Heart right ventricle (tissue), 16 donors: ENCODE measurements around the gene GAN. TPM values are rescaled to one million over a fixed set of nuclear protein-coding genes. Genes with fewer than 3 reads are reported as not detected.

Experiments used
- ATAC-seq, 8 donors: fragments of 200-7000 bp; cut with Tn5 transposase; one replicate each; pipeline ENCODE4 v1.9.1; 2020; ENCODE audit warnings: mild to moderate bottlenecking in 8 of 8, moderate library complexity in 8 of 8, moderate number of reproducible peaks in 1 of 8
- DNase-seq, 2 donors: peaks; one replicate each; pipeline ENCODE4 v3.0.0-alpha.2; 2020
- H3K27ac ChIP-seq, 10 donors: fragments of 200-600 bp; sonication (generic) in 2 of 10; one replicate each; pipeline versions ENCODE4 v1.5.0 to v1.8.0; 2020 to 2022; ENCODE audit warnings: mild to moderate bottlenecking in 3 of 10
- H3K27me3 ChIP-seq, 7 donors: fragments of 200-600 bp; one replicate each; pipeline ENCODE4 v1.8.0; 2021 to 2022; ENCODE audit warnings: mild to moderate bottlenecking in 2 of 7
- H3K36me3 ChIP-seq, 9 donors: fragments of 200-600 bp; sonication (generic) in 1 of 9; one replicate each; pipeline versions ENCODE4 v1.5.0 to v1.8.0; 2020 to 2022; ENCODE audit warnings: mild to moderate bottlenecking in 2 of 9
- H3K4me1 ChIP-seq, 9 donors: fragments of 200-600 bp; sonication (generic) in 1 of 9; one replicate each; pipeline versions ENCODE4 v1.5.0 to v1.8.0; 2020 to 2022; ENCODE audit warnings: mild to moderate bottlenecking in 4 of 9
- H3K4me3 ChIP-seq, 10 donors: fragments of 200-600 bp; sonication (generic) in 2 of 10; one replicate each; pipeline versions ENCODE4 v1.5.0 to v1.8.0; 2020 to 2022; ENCODE audit warnings: mild to moderate bottlenecking in 7 of 10, moderate library complexity in 2 of 10
- H3K9me3 ChIP-seq, 11 donors: fragments of 200-600 bp in 10 of 11; sonication (generic) in 2 of 11; one replicate each; pipeline versions ENCODE4 v1.5.0 to v1.8.0; 2013 to 2022; ENCODE audit warnings: mild to moderate bottlenecking in 2 of 11, control low read depth in 1 of 11, moderate library complexity in 1 of 11
- WGBS, 2 donors: extraction: QIAGEN DNeasy Blood & Tissue Kit; methylation state at CpG; one replicate each; pipeline ENCODE4 v1.1.7; 2013; ENCODE audit warnings: inconsistent platforms in 1 of 2; 5-methylcytosine and 5-hydroxymethylcytosine counted together
- intact Hi-C, 10 donors: fragments of 100-400 bp; cut with DNase I; formaldehyde crosslinking; loops; one replicate each; pipeline versions ENCODE4 v1.11.1 to v1.14.2; 2022
- polyA plus RNA-seq, 2 donors: library from polyadenylated mRNA; stranded (reverse); fragments of 200-250 nt; gene quantifications; one replicate each; pipeline ENCODE4 v1.2.3, GENCODE V29; 2013
- total RNA-seq, 10 donors: library from RNA; stranded (reverse); fragmentation: NEBNext Ultra II Directional in 3 of 10; extraction: Animal tissue kit (Norgen Biotek cat#: 25700) in 3 of 10; gene quantifications; one replicate each; pipeline versions ENCODE4 v1.2.1 to v1.2.4, GENCODE V29; 2021 to 2023
- TF ChIP-seq, protein P1 (sequence below), 9 donors: fragments of 200-600 bp; sonication (generic) in 2 of 9; IDR thresholded peaks; one replicate each; pipeline versions ENCODE4 v1.5.0 to v1.8.0; 2021 to 2022; ENCODE audit warnings: antibody characterized with exemption in 9 of 9, mild to moderate bottlenecking in 5 of 9, moderate library complexity in 1 of 9
- donor health status: Arrhythmogenic right ventricular cardiomyopathy.
- donor health status: ischemic (EF 13 %, LVEDD 7.1; RV severe dilation, severe dysfunction).
- donor health status: healthy with polysubstance abuse.
- donor health status: DM: no; HTN: yes; CAD: no.
- donor health status: DM: no; HTN: no; CAD: no.
- donor health status: ischemic (EF 25% LVEDD 6.9; RV normal size, moderate dysfunction).
- donor health status: ischemic (EF 25% LVEDD 5.7; RV mildly dilated, moderate dysfunction).
- donor health status: healthy.
- donor health status: DM: yes; HTN: yes; CAD: no.
- donor health status: Ischemic cardiomyopathy.
- donor health status: ischemic (EF 35%, LVEDD 5.7; RV mildly dilated, moderate dysfunction).
- donor health status: nonischemic (EF 11% LVEDD 7.7; RV severe dilation, severe dysfunction).
- donor health status: DM: yes; HTN: yes; CAD: no.
- donor health status: PGD.
- donor health status: ischemic (EF 29% LVEDD 5.4; RV normal size, mild dysfunction).
- donor health status: nonischemic (EF 23%, LVEDD 6.1; RV moderate dilation, normal function).

Gene GAN
- total and polyA plus RNA-seq, 12 donors: 0.94 to 17.7 (median 12.2) TPM

GRCh38 chr16:81266680-81267095 lies 48.1 kb upstream of the GAN start:
- H3K4me3 ChIP-seq: no peak overlapping the region
- no peaks in the 10 kb centered on the region for H3K27me3 ChIP-seq
- H3K4me1 ChIP-seq: peaks cover 5 to 29% (median 12%) of the 10 kb centered on the region in 9 donors
- TF ChIP-seq, protein P1, sequence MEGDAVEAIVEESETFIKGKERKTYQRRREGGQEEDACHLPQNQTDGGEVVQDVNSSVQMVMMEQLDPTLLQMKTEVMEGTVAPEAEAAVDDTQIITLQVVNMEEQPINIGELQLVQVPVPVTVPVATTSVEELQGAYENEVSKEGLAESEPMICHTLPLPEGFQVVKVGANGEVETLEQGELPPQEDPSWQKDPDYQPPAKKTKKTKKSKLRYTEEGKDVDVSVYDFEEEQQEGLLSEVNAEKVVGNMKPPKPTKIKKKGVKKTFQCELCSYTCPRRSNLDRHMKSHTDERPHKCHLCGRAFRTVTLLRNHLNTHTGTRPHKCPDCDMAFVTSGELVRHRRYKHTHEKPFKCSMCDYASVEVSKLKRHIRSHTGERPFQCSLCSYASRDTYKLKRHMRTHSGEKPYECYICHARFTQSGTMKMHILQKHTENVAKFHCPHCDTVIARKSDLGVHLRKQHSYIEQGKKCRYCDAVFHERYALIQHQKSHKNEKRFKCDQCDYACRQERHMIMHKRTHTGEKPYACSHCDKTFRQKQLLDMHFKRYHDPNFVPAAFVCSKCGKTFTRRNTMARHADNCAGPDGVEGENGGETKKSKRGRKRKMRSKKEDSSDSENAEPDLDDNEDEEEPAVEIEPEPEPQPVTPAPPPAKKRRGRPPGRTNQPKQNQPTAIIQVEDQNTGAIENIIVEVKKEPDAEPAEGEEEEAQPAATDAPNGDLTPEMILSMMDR (IDR thresholded peaks at IDR 0.05): no peak
- intact Hi-C loops: loop anchor here in 1 of 10 donors (5.0 kb wide), 1 partner anchor 46 kb away; the partner anchor contains the start of gene GAN
- H3K36me3 ChIP-seq: no peaks in the 10 kb centered on the region
- WGBS, 2 donors: 69 to 73% methylated on average over 7 of the region's 7 CpGs
- H3K27ac ChIP-seq: peak overlapping the region in 6 of 10 donors; percentile 27 to 58 (median 48)
- H3K9me3 ChIP-seq: no peaks in the 10 kb centered on the region
- ATAC-seq (peak in 3 of 8 donors; percentile 17 to 58 (median 34)), DNase-seq (no peak)

- Histone ChIP-seq H3K4me3 (no peak overlapping the region), H3K36me3 (no peaks in the 10 kb centered on the region), H3K9me3 (no peaks in the 10 kb centered on the region), H3K27ac (no peak overlapping the region), H3K27me3 (no peaks in the 10 kb centered on the region), H3K4me1 (peaks cover 5 to 27% (median 12%) of the 10 kb centered on the region in 9 donors)
- ATAC-seq (no peak), DNase-seq (no peak)
- intact Hi-C loops: loop anchor here in 1 of 10 donors (5.0 kb wide), 1 partner anchor 44 kb away; the partner anchor contains the start of gene GAN
- TF ChIP-seq, protein P1 (IDR thresholded peaks at IDR 0.05): no peak
- 94 to 95% methylated on average over 5 of the region's 5 CpGs for WGBS, 2 donors
Observed at GRCh38 chr16:81268509-81268908, 46.3 kb upstream of the GAN start.

GRCh38 chr16:81273223-81273950 lies 41.4 kb upstream of the GAN start:
- 74 to 77% methylated on average over 10 of the region's 10 CpGs for WGBS, 2 donors
- Histone ChIP-seq H3K36me3 (no peaks in the 10 kb centered on the region), H3K27ac (no peak overlapping the region)

GRCh38 chr16:81275064-81275532 lies 39.7 kb upstream of the GAN start:
- H3K4me3 ChIP-seq: no peak overlapping the region
- ATAC-seq (peak in 1 of 8 donors; percentile 22), DNase-seq (no peak)
- no peaks in the 10 kb centered on the region for H3K4me1 ChIP-seq
- no peaks in the 10 kb centered on the region for H3K36me3 ChIP-seq
- H3K9me3 ChIP-seq: no peaks in the 10 kb centered on the region
- intact Hi-C loops: loop anchor here in 1 of 10 donors (5.0 kb wide), 1 partner anchor 1367 kb away; no protein-coding TSS in a partner anchor
- TF ChIP-seq, protein P1 (IDR thresholded peaks at IDR 0.05): no peak
- 70 to 76% methylated on average over 9 of the region's 9 CpGs for WGBS, 2 donors
- H3K27ac ChIP-seq: no peak overlapping the region
- H3K27me3 ChIP-seq: no peaks in the 10 kb centered on the region

More at GRCh38 chr16:81273223-81273950, 41.4 kb upstream of the GAN start:
- Histone ChIP-seq H3K9me3 (no peaks in the 10 kb centered on the region), H3K4me1 (no peaks in the 10 kb centered on the region), H3K27me3 (no peaks in the 10 kb centered on the region), H3K4me3 (no peak overlapping the region)
- no peak for ATAC-seq
- TF ChIP-seq, protein P1 (IDR thresholded peaks at IDR 0.05): no peak
- DNase-seq: no peak
- intact Hi-C loops: no loop called here
